GM21390 (cell line): ENCODE data around the gene CDON.
"Not testable (repeated sequence)": the region's sequence is repeated elsewhere in the genome, so short reads cannot be mapped to it uniquely, and the experiment has no call there.

Experiments used
- ATAC-seq: cut with Tn5 transposase; IDR thresholded peaks from one replicate; pipeline ENCODE4 v1.9.1; 2021; ENCODE audit not compliant: unreplicated experiment

Gene CDON

DNA sequence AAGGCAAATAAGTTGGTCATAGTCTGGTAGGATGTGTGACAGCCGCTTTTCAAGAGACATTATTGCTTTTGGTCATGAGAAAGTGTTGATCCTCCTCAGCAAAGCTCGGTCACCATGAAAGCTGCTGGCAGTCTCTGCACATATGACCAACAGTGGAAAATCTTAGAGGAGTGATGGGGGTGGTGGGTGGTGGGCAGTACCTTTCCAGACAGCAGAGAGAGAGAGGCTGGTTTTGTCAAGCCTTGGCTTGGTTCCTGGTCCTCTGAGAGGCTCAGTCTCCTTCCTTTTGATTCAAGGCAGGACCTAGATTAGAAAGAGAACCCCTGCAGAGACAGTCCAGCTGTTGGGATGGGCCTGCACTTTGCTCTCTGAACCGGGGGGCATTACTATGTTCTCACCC is 136.9 kb downstream of the CDON start:
- no peak for ATAC-seq

DNA sequence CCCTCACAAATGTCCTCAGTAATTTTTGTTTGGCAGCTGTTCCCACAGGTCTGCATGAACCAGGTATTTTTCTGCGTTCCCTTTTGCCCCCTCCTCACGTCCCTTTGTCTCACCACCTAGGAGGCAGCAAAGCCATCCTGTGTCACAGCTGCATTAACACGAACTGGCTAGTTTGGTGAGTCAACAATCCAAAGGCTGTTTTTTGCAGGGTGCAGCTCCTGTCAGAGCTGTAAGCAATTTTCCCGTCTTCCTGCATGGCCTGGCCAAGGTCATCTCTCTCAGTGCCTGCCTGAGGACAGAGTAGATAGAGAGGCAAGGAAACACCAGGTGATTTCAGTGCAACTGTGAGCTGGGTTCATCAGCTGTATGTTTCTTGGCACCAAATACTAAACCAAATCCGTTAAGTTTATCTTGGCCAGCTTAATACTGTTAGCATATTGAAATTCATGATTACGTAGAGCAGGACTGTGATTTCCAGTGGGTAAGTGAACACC is 137.4 kb downstream of the CDON start:
- no peak for ATAC-seq

DNA sequence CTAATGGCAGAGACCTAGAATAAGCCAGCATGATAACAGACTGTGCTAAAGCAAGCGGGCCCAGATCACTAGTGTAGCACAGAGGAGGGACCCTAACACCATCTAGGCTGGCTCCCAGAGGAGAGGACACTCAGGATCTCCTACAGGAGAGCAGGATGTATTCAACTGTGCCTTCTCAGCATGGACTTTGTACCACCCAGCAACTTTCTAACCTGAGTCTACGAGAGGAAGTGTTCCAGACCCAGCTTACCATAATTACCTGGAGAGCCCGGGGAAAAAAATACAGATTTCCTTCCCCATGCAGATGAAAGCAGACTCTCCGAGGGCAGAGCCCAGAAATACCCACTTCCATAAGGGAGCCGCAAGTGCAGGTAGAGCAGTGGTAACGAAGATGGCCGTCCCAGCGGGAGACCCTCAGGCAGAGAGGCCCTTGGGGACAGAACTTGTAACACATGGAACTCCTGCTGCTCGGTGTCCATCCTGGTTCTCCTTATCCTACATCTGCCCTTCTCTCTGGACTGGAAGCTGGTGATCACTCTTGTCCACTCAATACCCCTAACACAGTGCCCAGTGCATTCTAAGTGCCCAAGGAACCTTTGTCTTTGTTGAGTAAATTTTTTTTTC is 138.2 kb downstream of the CDON start:
- ATAC-seq, result no peak

DNA sequence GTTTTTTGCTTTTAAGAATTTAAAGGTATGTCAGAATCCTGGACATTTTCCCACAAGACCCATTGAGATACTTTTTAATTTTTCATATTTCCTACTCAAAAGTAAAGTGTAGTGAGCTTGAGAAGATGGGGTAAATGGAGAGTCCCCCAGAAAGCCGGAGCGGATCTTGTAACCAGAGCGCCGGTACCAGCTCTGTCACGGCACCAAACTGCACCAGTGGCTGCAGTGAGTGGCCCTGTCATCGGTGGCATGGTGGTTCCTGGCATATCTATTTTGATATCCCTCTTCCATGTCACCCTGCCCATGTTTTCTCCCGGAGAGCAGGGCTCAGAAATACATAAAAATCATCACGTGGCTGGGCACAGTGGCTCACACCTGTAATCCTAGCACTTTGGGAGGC is 139.0 kb downstream of the CDON start:
- no peak for ATAC-seq

DNA sequence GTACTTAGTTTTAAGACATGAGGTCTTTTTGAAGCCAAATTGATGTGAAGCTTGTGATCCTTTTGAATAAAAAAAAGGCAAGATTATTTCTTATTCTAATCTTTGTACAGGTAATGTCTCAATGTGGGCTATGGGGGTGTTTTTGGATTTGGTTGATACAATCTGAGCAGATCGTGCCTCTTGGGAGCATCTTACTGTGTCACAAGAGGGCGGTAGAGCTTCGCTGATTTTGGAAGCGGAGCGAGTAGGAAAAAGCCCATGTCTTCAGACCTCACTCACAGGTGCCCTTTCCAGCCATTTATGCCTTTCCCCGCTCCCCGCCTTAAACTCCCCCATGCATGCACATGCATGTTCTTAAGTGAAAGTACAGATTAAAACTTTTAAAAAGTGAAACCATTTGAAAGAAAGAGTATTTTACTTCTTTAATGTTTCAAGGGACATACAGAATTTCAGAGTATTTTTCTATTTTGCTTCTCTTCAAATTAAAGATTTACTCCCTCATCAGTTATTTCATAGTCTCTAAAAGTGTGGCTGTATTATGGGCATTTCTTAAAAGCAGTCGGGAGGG is 139.6 kb downstream of the CDON start:
- no peak for ATAC-seq

DNA sequence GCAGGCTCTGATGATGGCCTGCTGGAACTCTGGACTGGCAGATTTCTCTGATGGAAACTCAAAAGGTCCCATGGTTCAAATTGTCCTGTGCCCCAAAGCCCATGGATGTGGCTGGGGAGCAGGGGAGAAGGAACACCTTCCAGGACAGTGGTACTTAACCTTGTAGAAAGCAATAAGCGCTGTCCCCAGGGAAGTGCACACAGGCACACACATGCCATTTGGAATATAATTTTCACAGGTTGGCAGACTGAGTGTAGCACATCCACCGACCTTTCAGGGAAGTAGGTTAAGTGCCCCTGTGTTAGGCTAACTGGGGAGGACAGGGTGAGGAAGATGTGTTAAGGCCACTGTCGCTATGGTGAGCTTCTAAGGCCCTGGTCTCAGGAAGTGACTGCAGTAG is 140.5 kb downstream of the CDON start:
- ATAC-seq, result no peak

- no peak for ATAC-seq
Observed at GRCh38 chr11:125921042-125921441, 141.6 kb downstream of the CDON start.

- no peak for ATAC-seq
Observed at GRCh38 chr11:125918140-125918840, 144.4 kb downstream of the CDON start.

- no peak for ATAC-seq
Observed at GRCh38 chr11:125916683-125917347, 145.9 kb downstream of the CDON start.

DNA sequence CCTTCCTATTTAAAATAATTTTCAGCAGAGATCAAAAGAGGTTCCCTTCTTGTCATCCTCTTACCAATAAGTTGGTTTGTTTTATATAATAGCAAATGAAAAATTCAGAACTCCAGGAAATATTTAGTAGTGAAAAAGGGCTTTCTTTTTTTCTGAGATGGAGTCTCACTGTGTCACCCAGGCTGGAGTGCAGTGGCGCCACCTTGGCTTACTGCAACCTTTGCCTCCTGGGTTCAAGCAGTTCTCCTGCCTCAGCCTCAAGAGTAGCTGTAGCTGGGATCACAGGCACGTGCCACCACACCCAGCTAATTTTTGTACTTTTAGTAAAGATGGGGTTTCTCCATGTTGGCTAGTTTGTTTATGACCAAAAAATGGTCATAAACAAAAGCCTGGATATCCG is 148.1 kb downstream of the CDON start:
- not testable (repeated sequence) for ATAC-seq

- ATAC-seq, result no peak
Observed at GRCh38 chr11:125910226-125910849, 152.3 kb downstream of the CDON start.
